Fibroblast of the aortic adventitia (primary cell): ENCODE measurements around the gene PLEKHA3. TPM values are rescaled to one million over a fixed set of nuclear protein-coding genes. Genes with fewer than 3 reads are reported as not detected.

Experiments used
- DNase-seq: peaks from one replicate; pipeline ENCODE4 v3.0.0-alpha.2; 2010; ENCODE audit warnings: low read depth
- H3K4me3 ChIP-seq: 2 replicates; pipeline ENCODE4 v1.5.1; 2011; ENCODE audit warnings: low read depth, mild to moderate bottlenecking, control low read depth, low read length, moderate library complexity
- CTCF ChIP-seq: IDR thresholded peaks from 2 replicates; pipeline ENCODE4 v1.5.1; 2011; ENCODE audit warnings: mild to moderate bottlenecking, low read length, control low read depth, inconsistent platforms; ENCODE audit not compliant: insufficient read depth
- total RNA-seq: library from RNA; depleted of rRNA; stranded (reverse); fragments of >200 nt; gene quantifications from 2 replicates; pipeline ENCODE4 v1.2.3, GENCODE V29; 2012; ENCODE audit warnings: low replicate concordance

Gene PLEKHA3
- total RNA-seq, 1 donor = 10.0 TPM

DNA sequence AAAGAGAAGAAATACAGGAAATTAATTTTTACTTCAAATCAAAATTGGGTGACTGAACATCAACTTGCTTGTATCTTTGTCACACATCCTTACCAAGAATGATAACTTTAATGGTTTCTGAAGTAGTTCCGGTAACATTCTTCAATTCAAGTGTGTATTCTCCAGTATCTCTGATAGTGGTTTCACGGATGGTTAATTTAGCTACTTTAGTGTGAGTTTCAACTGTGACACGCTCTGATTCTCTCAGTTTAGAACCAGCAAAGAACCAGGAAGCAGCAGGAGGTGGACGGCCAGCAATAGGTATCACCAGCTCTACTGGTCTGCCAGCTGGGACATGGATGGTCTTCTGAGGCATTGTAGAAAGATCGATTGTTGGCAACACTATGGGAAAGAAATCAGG lies 62.3 kb downstream of the PLEKHA3 start:
- TF ChIP-seq CTCF = no peak
- no peak overlapping the region for H3K4me3 ChIP-seq
- DNase-seq = no peak

- TF ChIP-seq CTCF = no peak
- no peak for DNase-seq
- H3K4me3 ChIP-seq = no peak overlapping the region
Measured at GRCh38 chr2:178550352-178550751, 70.1 kb downstream of the PLEKHA3 start.

DNA sequence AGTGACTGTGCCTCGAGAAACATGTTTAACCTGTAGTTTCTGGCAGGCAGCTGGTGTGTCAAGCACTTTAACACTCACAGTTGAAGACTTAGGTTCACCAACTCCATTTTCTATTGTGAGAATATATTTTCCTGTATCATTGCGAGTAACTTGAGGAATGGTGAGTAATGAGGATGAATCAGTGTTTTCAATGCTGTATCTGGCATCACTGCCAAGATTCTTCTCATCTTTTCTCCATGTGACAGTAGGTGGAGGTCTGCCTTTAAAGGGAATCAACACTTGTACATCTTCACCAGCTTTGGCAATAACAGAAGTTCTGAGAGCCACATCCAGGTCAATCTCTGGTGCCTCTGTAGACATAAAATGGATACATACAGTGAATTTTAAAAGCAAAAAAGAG lies 72.8 kb downstream of the PLEKHA3 start:
- TF ChIP-seq CTCF = no peak
- DNase-seq = peak; percentile 80
- H3K4me3 ChIP-seq = no peak overlapping the region

Other genes with a start within 250 kb of the PLEKHA3 start
- 34.2 and 55.8 TPM in 2 replicates for gene PRKRA, start 29.3 kb upstream of the PLEKHA3 start, total RNA-seq
- gene PJVK, start 29.1 kb upstream of the PLEKHA3 start, total RNA-seq = 1.6 and 2.3 TPM in 2 replicates
- gene FKBP7, start 1.9 kb upstream of the PLEKHA3 start, total RNA-seq = 35.5 and 109 TPM in 2 replicates